WERI-Rb-1 (cell line): ENCODE data around the gene NDRG4.

Experiments
- DNase-seq: peaks from one replicate; pipeline ENCODE4 v3.0.0-alpha.2; 2020
- H3K27ac ChIP-seq: fragments of 250-450 bp; sonication (Bioruptor Pico); 2 replicates; pipeline ENCODE4 v1.5.1; 2020; ENCODE audit warnings: mild to moderate bottlenecking, moderate library complexity
- H3K27me3 ChIP-seq: fragments of 250-450 bp; sonication (Bioruptor Pico); 2 replicates; pipeline ENCODE4 v1.5.1; 2021; ENCODE audit warnings: mild to moderate bottlenecking, low read depth, moderate library complexity; ENCODE audit not compliant: insufficient read depth, severe bottlenecking
- H3K36me3 ChIP-seq: fragments of 250-450 bp; sonication (Bioruptor Pico); 2 replicates; pipeline ENCODE4 v1.5.1; 2020; ENCODE audit warnings: mild to moderate bottlenecking, moderate library complexity
- H3K4me3 ChIP-seq: 2 replicates; pipeline ENCODE4 v1.5.1; 2011; ENCODE audit warnings: low read depth, mild to moderate bottlenecking, control low read depth, low read length
- H3K9me3 ChIP-seq: fragments of 250-450 bp; sonication (Bioruptor Pico); 2 replicates; pipeline ENCODE4 v1.5.1; 2021; ENCODE audit warnings: mild to moderate bottlenecking, moderate library complexity; ENCODE audit not compliant: severe bottlenecking
- TF ChIP-seq, protein P1 (sequence below): IDR thresholded peaks from 2 replicates; pipeline ENCODE4 v1.5.1; 2011; ENCODE audit warnings: low read depth, mild to moderate bottlenecking, control low read depth, inconsistent platforms, low read length

The NDRG4 gene

DNA sequence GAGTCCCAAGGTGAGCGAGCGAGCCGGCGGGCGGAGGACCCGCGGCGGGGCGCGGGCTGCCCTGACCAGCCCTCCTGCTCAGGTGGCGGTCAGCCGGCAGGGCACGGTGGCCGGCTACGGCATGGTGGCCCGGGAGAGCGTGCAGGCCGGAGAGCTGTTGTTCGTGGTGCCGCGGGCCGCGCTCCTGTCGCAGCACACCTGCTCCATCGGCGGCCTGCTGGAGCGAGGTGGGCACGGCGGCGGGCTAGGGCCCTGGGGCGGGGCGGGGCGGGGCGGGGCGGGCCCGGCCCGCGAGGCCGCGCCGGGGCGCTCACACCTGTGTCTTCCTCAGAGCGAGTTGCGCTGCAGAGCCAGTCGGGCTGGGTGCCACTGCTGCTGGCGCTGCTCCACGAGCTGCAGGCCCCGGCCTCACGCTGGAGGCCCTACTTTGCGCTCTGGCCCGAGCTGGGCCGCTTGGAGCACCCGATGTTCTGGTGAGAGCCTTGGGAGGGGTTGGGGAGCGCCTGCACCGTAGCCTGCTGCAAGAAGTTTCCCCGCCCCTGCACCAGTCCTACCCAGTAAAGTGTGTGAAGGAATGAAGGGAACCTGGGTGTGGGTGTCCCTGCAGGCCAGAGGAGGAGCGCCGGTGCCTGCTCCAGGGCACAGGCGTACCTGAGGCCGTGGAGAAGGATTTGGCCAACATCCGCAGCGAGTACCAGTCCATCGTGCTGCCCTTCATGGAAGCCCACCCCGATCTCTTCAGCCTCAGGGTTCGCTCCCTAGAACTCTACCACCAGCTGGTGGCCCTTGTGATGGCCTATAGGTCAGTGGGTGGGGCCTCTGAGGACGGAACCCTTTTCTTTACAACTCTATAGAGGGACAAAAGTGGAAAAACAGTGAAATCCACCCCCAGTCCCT lies 16.2 kb downstream of the NDRG4 start:
- DNase-seq: no peak
- Histone ChIP-seq H3K9me3 (no peaks in the 10 kb centered on the region), H3K4me3 (peak overlapping the region; percentile 63), H3K36me3 (peaks cover 50% of the 10 kb centered on the region), H3K27me3 (no peaks in the 10 kb centered on the region), H3K27ac (peak overlapping the region; percentile 94)
- TF ChIP-seq, protein P1, sequence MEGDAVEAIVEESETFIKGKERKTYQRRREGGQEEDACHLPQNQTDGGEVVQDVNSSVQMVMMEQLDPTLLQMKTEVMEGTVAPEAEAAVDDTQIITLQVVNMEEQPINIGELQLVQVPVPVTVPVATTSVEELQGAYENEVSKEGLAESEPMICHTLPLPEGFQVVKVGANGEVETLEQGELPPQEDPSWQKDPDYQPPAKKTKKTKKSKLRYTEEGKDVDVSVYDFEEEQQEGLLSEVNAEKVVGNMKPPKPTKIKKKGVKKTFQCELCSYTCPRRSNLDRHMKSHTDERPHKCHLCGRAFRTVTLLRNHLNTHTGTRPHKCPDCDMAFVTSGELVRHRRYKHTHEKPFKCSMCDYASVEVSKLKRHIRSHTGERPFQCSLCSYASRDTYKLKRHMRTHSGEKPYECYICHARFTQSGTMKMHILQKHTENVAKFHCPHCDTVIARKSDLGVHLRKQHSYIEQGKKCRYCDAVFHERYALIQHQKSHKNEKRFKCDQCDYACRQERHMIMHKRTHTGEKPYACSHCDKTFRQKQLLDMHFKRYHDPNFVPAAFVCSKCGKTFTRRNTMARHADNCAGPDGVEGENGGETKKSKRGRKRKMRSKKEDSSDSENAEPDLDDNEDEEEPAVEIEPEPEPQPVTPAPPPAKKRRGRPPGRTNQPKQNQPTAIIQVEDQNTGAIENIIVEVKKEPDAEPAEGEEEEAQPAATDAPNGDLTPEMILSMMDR: no peak

DNA sequence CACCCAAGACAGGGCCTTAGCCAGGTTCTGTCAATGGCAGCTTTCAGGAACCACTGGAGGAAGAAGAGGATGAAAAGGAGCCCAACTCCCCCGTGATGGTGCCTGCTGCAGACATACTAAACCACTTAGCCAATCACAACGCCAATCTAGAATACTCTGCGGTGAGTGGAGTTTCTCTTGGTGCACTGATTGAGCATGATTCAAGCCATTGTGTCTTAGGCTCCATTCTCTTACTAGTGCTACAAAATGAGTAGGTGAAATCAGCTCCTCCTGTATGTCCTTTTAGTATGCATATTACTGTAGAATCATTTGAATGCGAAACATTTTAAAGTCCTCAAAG lies 16.8 kb downstream of the NDRG4 start:
- Histone ChIP-seq H3K4me3 (no peak overlapping the region), H3K9me3 (no peaks in the 10 kb centered on the region), H3K27me3 (no peaks in the 10 kb centered on the region), H3K27ac (no peak overlapping the region), H3K36me3 (peaks cover 57% of the 10 kb centered on the region)
- TF ChIP-seq, protein P1: no peak
- no peak for DNase-seq

DNA sequence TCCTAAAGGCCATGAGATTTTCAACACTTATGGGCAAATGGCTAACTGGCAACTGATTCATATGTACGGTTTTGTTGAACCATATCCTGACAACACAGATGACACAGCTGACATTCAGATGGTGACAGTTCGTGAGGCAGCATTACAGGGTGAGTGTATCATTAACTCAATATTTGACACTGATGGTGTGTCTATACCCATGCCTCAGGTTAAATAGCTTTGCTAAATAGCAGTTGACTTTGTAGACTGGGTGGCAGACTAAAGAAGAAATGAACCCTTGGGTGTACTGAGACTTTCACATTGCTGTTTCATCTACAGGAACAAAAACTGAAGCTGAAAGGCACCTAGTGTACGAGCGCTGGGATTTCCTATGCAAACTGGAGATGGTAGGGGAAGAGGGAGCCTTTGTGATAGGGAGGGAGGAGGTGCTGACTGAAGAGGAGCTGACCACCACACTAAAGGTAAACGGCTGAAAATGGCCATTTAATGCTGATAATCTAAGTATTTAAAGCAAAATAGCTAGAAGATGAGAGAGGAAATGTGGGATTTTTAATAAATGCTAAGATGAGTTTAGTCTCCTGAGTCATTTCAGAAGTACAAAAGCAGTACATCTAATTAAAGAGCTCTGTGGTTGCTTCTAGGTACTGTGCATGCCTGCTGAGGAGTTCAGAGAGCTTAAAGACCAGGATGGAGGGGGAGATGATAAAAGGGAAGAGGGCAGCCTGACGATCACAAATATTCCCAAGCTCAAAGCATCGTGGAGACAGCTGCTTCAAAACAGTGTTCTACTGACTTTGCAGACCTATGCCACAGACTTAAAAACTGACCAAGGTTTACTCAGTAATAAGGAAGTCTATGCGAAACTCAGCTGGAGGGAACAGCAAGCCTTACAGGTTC lies 18.4 kb downstream of the NDRG4 start:
- Histone ChIP-seq H3K27ac (no peak overlapping the region), H3K27me3 (no peaks in the 10 kb centered on the region), H3K36me3 (peaks cover 70% of the 10 kb centered on the region), H3K9me3 (no peaks in the 10 kb centered on the region), H3K4me3 (no peak overlapping the region)
- no peak for DNase-seq
- TF ChIP-seq, protein P1: no peak

DNA sequence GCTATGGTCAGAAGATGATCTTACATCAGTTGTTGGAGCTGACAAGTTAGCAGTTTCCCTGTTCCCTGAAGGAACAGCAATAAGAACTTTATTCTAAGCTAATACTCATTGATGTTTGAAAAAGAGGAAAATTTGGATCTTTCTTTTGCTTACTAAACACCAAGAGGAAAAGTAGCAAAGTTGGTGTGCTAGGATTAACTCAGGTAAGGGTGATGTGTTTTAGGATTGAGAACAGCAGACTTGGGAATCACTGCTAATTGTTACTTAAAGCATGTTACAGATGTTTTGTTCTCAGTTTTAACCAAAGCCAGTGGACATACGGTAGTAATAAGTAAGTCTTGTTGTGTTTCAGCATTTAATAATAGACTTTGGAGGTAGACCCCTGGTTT lies 19.0 kb downstream of the NDRG4 start:
- Histone ChIP-seq H3K36me3 (peaks cover 76% of the 10 kb centered on the region), H3K27ac (no peak overlapping the region), H3K9me3 (no peaks in the 10 kb centered on the region), H3K27me3 (no peaks in the 10 kb centered on the region), H3K4me3 (no peak overlapping the region)
- DNase-seq: no peak
- TF ChIP-seq, protein P1: no peak

DNA sequence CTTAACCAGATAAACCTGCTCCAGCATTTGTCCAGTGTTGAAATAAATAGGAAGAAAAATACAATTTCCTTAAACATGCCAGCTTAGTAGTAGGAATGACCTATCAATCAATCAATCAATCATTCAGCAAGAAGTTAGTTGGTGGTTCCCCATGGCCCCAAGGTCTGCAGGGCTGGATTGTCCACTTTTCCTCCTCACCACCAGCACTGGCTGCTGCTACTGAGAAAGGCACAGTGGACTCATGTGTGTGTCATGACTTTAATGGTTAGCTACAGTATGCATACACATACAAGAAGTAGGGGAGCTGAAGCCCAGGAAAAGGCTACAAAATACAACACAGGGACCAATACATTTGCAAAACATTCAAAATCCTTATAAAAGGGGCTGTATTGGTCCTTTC lies 19.8 kb downstream of the NDRG4 start:
- no peak overlapping the region for H3K27ac ChIP-seq
- H3K36me3 ChIP-seq: peaks cover 84% of the 10 kb centered on the region

More for the DNA sequence above, 19.8 kb downstream of the NDRG4 start:
- no peaks in the 10 kb centered on the region for H3K9me3 ChIP-seq
- no peaks in the 10 kb centered on the region for H3K27me3 ChIP-seq
- DNase-seq: no peak
- TF ChIP-seq, protein P1: no peak
- no peak overlapping the region for H3K4me3 ChIP-seq
